Activated CD4-positive, alpha-beta T cell treated with anti-CD3 and anti-CD28 coated beads, Interleukin-2, amount 10 ng/mL, durations not matched to agents 7 days and 5 days (primary cell): Measurements from ENCODE around the gene SNX14. TPM values are rescaled to one million over a fixed set of nuclear protein-coding genes. Genes with fewer than 3 reads are reported as not detected.

Experiments
- CTCF ChIA-PET: fragments of 350-600 bp; sonication (Branson Sonifier 250); formaldehyde crosslinking; loops from one replicate; lab custom pipeline; 2021; ENCODE audit warnings: antibody characterized with exemption; lab: Charles Lee
- POLR2A ChIA-PET: fragments of 350-600 bp; sonication (Branson Sonifier 250); formaldehyde crosslinking; loops from one replicate; lab custom pipeline; 2021; ENCODE audit warnings: antibody characterized with exemption; lab: Charles Lee
- DNase-seq: peaks from one replicate; pipeline ENCODE4 v3.0.0-alpha.2; 2020
- H3K27ac Mint-ChIP-seq: one replicate; pipeline ENCODE4 v1.8.0; 2021; ENCODE audit warnings: mild to moderate bottlenecking, moderate library complexity, mixed read lengths
- H3K27me3 Mint-ChIP-seq: one replicate; pipeline ENCODE4 v1.8.0; 2021; ENCODE audit warnings: mixed read lengths
- H3K36me3 Mint-ChIP-seq: one replicate; pipeline ENCODE4 v1.8.0; 2021; ENCODE audit warnings: low read depth, mixed read lengths
- H3K4me1 Mint-ChIP-seq: one replicate; pipeline ENCODE4 v1.8.0; 2021; ENCODE audit warnings: mixed read lengths
- H3K4me3 Mint-ChIP-seq: one replicate; pipeline ENCODE4 v1.8.0; 2021; ENCODE audit warnings: mild to moderate bottlenecking, moderate library complexity, mixed read lengths
- H3K9me3 Mint-ChIP-seq: one replicate; pipeline ENCODE4 v1.8.0; 2021; ENCODE audit warnings: mixed read lengths
- total RNA-seq, 2 experiments: library from RNA; stranded (reverse); gene quantifications; one replicate each; pipeline ENCODE4 v1.2.3, GENCODE V29; 2021

Gene SNX14
- total RNA-seq, 2 experiments from 2014 or later, result 29.1 to 49.0 TPM

GRCh38 chr6:85458184-85458583, 135.5 kb downstream of the SNX14 start:
- H3K27me3 Mint-ChIP-seq, result peaks cover 12% of the 10 kb centered on the region
- peaks cover 67% of the 10 kb centered on the region for H3K4me1 Mint-ChIP-seq
- DNase-seq, result no peak
- no peaks in the 10 kb centered on the region for H3K9me3 Mint-ChIP-seq
- H3K4me3 Mint-ChIP-seq, result no peak overlapping the region
- H3K36me3 Mint-ChIP-seq, result peaks cover 5% of the 10 kb centered on the region
- ChIA-PET POLR2A (no interaction called here), CTCF (interaction anchor here (1.0 to 1.4 kb wide), 4 partner anchors 9 to 103 kb away, joined by 3 to 6 read pairs (median 4); partner anchors contain the start of gene NT5E)
- H3K27ac Mint-ChIP-seq, result no peak overlapping the region

GRCh38 chr6:85456782-85457181, 136.9 kb downstream of the SNX14 start:
- Mint-ChIP-seq H3K36me3 (peaks cover 5% of the 10 kb centered on the region), H3K27me3 (peaks cover 20% of the 10 kb centered on the region), H3K4me3 (no peak overlapping the region), H3K27ac (no peak overlapping the region), H3K9me3 (no peaks in the 10 kb centered on the region), H3K4me1 (peaks cover 70% of the 10 kb centered on the region)
- ChIA-PET POLR2A (no interaction called here), CTCF (no interaction called here)
- DNase-seq, result no peak

Other genes with a start within 250 kb of the SNX14 start
- 1 to 10 TPM; 6.1 to 7.2 TPM for gene NT5E, start 143.8 kb downstream of the SNX14 start, total RNA-seq
- gene SYNCRIP, start 49.0 kb upstream of the SNX14 start, total RNA-seq, result 100 to 1,000 TPM; 111 to 118 TPM